ENCODE measurements around the gene KANSL1L.

- TF ChIP-seq REST (IDR thresholded peaks at IDR 0.05; ENCODE audit: unreplicated experiment) (no peak), EZH2 (IDR thresholded peaks at IDR 0.05; ENCODE audit: low read depth, unreplicated experiment) (no peak), POLR2AphosphoS5 (IDR thresholded peaks at IDR 0.05; ENCODE audit: low read depth) (no peak), CTCF (conservative IDR thresholded peaks at IDR 0.05; ENCODE audit: low read depth in 2 of 2) (no peak), NANOG (IDR thresholded peaks at IDR 0.05; ENCODE audit: borderline replicate concordance) (no peak), ETS1 (IDR thresholded peaks at IDR 0.05) (no peak), JUNB (IDR thresholded peaks at IDR 0.05; ENCODE audit: unreplicated experiment) (no peak), CREB1 (CRISPR knock-in tag; IDR thresholded peaks at IDR 0.05; ENCODE audit: low read depth) (no peak), EZH2phosphoT487 (IDR thresholded peaks at IDR 0.05; ENCODE audit: unreplicated experiment) (no peak), ZNF114 (CRISPR knock-in tag; IDR thresholded peaks at IDR 0.05) (no peak), ZNF462 (CRISPR knock-in tag; IDR thresholded peaks at IDR 0.05) (no peak), STAT1 (IDR thresholded peaks at IDR 0.05; ENCODE audit: unreplicated experiment) (no peak)
Measured at GRCh38 chr2:209974576-209974975, 196.6 kb downstream of the KANSL1L start.
